Measurements from ENCODE around the gene SELENOH. TPM values are rescaled to one million over a fixed set of nuclear protein-coding genes. Genes with fewer than 3 reads are reported as not detected.

SELENOH gene
- total RNA-seq, 1 donor from 2014 or later = 118 TPM

- Histone ChIP-seq H3K4me1 (peaks cover 39% of the 10 kb centered on the region), H3K9me3 (no peaks in the 10 kb centered on the region), H3K4me3 (peak overlapping the region; percentile 63), H3K36me3 (no peaks in the 10 kb centered on the region), H3K27ac (peak overlapping the region; percentile 87), H3K27me3 (ENCODE audit: low read depth) (no peaks in the 10 kb centered on the region)
- ATAC-seq (peak; percentile 45 to 79), DNase-seq (no peak)
- TF ChIP-seq, protein P1, sequence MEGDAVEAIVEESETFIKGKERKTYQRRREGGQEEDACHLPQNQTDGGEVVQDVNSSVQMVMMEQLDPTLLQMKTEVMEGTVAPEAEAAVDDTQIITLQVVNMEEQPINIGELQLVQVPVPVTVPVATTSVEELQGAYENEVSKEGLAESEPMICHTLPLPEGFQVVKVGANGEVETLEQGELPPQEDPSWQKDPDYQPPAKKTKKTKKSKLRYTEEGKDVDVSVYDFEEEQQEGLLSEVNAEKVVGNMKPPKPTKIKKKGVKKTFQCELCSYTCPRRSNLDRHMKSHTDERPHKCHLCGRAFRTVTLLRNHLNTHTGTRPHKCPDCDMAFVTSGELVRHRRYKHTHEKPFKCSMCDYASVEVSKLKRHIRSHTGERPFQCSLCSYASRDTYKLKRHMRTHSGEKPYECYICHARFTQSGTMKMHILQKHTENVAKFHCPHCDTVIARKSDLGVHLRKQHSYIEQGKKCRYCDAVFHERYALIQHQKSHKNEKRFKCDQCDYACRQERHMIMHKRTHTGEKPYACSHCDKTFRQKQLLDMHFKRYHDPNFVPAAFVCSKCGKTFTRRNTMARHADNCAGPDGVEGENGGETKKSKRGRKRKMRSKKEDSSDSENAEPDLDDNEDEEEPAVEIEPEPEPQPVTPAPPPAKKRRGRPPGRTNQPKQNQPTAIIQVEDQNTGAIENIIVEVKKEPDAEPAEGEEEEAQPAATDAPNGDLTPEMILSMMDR (IDR thresholded peaks at IDR 0.05) = no peak
- intact Hi-C loops (cut with DNase I) = loop anchor here (5.0 kb wide), 1 partner anchor 40 kb away; no protein-coding TSS in a partner anchor
These were observed 21.1 kb downstream of the SELENOH start for GRCh38 chr11:57762235-57762861.

DNA sequence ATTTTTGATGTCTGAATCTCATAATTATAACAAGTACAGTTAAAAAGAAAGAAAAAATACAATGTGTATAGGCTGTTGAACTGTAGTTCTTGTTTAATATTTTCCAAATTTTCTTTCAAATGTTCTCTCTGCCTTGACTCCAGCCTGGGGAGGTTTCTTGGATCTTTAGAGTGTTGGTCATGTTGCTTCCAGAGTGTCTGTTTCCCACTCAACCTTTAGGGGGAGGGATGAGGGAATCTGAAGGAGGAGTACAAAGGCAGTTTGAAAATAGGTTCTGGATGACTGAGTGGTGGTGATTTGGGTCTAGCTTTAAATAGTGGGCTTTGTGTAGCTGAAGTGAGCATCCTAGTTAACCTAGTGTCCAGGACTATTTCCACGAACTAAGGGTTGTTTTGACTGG lies 22.3 kb downstream of the SELENOH start:
- intact Hi-C loops (cut with DNase I) = loop anchor here (5.0 kb wide), 1 partner anchor 39 kb away; no protein-coding TSS in a partner anchor
- peaks cover 51% of the 10 kb centered on the region for H3K4me1 ChIP-seq
- ATAC-seq = peak in 1 of 2 donors; percentile 52

GRCh38 chr11:57764021-57764420 lies 22.7 kb downstream of the SELENOH start:
- no peaks in the 10 kb centered on the region for H3K9me3 ChIP-seq
- no peak for ATAC-seq
- no peak for DNase-seq
- peak overlapping the region; percentile 87 for H3K27ac ChIP-seq
- no peaks in the 10 kb centered on the region for H3K36me3 ChIP-seq
- peak overlapping the region; percentile 63 for H3K4me3 ChIP-seq
- TF ChIP-seq, protein P1 (IDR thresholded peaks at IDR 0.05) = no peak
- H3K27me3 ChIP-seq (ENCODE audit: low read depth) = no peaks in the 10 kb centered on the region
- H3K4me1 ChIP-seq = peaks cover 55% of the 10 kb centered on the region
- intact Hi-C loops (cut with DNase I) = loop anchor here (5.0 kb wide), 1 partner anchor 38 kb away; no protein-coding TSS in a partner anchor

More for the DNA sequence above, 22.3 kb downstream of the SELENOH start:
- Histone ChIP-seq H3K27me3 (ENCODE audit: low read depth) (no peaks in the 10 kb centered on the region), H3K36me3 (no peaks in the 10 kb centered on the region), H3K27ac (peak overlapping the region; percentile 87), H3K4me3 (peak overlapping the region; percentile 63), H3K9me3 (no peaks in the 10 kb centered on the region)
- no peak for DNase-seq
- TF ChIP-seq, protein P1 (IDR thresholded peaks at IDR 0.05) = peak; percentile 26

DNA sequence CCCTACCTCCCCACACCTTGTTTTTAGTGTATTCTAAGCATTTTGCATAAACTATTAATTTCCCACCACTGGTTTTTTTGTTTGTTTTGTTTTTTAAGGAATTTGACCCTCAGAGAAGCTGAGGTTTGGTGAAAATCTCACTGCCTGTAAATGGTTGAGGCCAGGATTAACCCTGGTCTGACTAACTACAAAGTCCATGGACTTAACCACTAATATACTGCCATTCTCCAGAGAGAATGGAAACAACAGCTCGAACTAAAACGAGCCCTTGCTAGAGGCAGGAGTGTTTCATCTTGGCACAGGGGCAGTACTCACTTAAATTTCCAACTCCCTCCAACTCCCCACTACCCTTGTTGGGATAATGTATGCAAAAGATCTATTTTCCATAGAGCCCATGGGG lies 23.3 kb downstream of the SELENOH start:
- Histone ChIP-seq H3K27me3 (ENCODE audit: low read depth) (no peaks in the 10 kb centered on the region), H3K9me3 (no peaks in the 10 kb centered on the region), H3K4me1 (peaks cover 61% of the 10 kb centered on the region), H3K4me3 (peak overlapping the region; percentile 63), H3K27ac (peak overlapping the region; percentile 7), H3K36me3 (no peaks in the 10 kb centered on the region)
- ATAC-seq (no peak), DNase-seq (no peak)
- TF ChIP-seq, protein P1 (IDR thresholded peaks at IDR 0.05) = no peak
- intact Hi-C loops (cut with DNase I) = loop anchor here (5.0 kb wide), 1 partner anchor 38 kb away; no protein-coding TSS in a partner anchor

GRCh38 chr11:57764972-57765371 lies 23.7 kb downstream of the SELENOH start:
- peak overlapping the region; percentile 7 for H3K27ac ChIP-seq
- intact Hi-C loops (cut with DNase I) = loop anchor here (5.0 kb wide), 1 partner anchor 37 kb away; no protein-coding TSS in a partner anchor
- H3K4me1 ChIP-seq = peaks cover 65% of the 10 kb centered on the region

More at GRCh38 chr11:57764972-57765371, 23.7 kb downstream of the SELENOH start:
- TF ChIP-seq, protein P1 (IDR thresholded peaks at IDR 0.05) = no peak
- Histone ChIP-seq H3K27me3 (ENCODE audit: low read depth) (no peaks in the 10 kb centered on the region), H3K4me3 (peak overlapping the region; percentile 63), H3K36me3 (no peaks in the 10 kb centered on the region), H3K9me3 (no peaks in the 10 kb centered on the region)
- no peak for DNase-seq
- ATAC-seq = no peak

Data from lower lobe of right lung (tissue), 2 donors.